Kidney capillary endothelial cell (primary cell): Measurements from ENCODE around the gene TOM1L2.

Experiments
- DNase-seq: peaks from one replicate; pipeline ENCODE4 v3.0.0-alpha.2; 2018; ENCODE audit warnings: low spot score

The TOM1L2 gene

GRCh38 chr17:17806035-17806434 lies 166.2 kb downstream of the TOM1L2 start:
- no peak for DNase-seq

GRCh38 chr17:17805575-17805974 lies 166.6 kb downstream of the TOM1L2 start:
- DNase-seq = no peak

DNA sequence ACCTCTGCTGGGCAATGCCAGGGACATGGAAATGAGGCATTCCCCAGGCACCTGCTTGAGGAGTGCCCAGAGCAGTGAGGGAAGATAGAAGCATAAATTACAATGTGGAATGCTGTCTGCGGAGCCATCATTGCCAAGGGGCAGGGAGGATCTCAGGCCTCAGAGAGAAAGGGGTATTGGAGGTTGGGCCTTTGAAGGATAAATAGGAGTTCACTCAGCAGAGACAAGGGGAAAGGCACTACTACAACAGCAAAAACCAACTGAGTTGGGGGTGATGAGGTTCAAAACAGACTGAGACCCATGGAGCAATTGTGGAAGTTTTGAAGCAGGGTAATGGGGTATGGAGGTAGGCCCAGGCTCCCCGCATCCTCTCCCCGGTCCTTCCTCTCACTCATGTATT lies 168.2 kb downstream of the TOM1L2 start:
- no peak for DNase-seq

DNA sequence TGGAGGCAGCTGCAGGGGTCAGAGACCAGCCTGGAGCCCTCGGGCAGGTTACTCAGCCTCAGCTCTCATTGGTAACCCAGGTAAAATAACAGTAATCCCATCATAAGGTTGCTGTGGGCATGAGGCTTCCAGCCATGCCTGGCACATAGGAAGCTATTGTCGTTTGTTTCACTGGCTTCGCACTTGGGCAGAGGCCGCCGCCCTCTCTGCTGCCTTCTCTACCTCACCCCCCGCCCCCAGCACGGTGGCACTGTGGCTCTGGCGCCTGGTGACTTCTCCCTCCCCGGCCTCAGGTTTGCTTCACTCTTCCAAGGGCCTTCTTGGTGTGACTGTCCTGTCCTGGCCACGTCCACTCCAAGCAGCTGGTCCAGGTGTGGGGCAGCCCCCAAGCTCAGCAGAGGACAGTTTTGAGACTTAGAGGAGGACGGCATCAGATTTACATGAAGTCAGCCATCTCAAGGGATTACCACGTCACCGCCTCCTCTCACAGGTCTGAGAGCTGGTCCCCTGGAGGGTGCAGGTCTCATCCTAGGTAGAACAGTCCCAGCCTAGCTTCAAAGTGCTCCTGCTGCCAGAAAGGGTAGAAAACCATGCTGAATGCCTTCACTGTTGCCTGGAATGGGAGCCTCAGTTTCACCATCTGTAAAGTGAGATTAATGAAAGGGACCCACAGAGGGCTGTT lies 170.3 kb downstream of the TOM1L2 start:
- DNase-seq = no peak

GRCh38 chr17:17800504-17801021 lies 171.6 kb downstream of the TOM1L2 start:
- DNase-seq = no peak

- DNase-seq = no peak
Observed at GRCh38 chr17:17798573-17799255, 173.5 kb downstream of the TOM1L2 start.

DNA sequence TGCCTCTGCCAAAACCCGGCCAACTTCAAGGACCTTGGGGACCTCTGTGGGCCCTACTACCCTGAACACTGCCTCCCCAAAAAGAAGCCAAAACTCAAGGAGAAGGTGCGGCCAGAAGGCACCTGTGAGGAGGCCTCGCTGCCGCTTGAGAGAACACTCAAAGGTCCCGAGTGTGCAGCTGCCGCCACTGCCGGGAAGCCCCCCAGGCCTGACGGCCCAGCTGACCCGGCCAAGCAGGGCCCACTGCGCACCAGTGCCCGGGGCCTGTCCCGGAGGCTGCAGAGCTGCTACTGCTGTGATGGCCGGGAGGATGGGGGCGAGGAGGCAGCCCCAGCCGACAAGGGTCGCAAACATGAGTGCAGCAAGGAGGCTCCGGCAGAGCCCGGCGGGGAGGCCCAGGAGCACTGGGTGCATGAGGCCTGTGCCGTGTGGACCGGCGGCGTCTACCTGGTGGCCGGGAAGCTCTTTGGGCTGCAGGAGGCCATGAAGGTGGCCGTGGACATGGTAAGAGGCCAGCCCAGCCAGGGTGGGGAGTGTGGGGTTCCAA lies 174.1 kb downstream of the TOM1L2 start:
- DNase-seq = no peak

- DNase-seq = no peak
Observed at GRCh38 chr17:17797119-17797809, 174.9 kb downstream of the TOM1L2 start.

DNA sequence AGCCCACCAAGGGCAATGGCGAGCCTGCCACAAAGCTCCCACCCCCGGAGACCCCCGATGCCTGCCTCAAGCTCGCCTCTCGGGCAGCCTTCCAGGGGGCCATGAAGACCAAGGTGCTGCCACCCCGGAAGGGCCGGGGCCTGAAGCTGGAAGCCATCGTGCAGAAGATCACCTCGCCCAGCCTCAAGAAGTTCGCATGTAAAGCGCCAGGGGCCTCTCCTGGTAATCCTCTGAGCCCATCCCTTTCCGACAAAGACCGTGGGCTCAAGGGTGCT lies 175.5 kb downstream of the TOM1L2 start:
- DNase-seq = no peak

DNA sequence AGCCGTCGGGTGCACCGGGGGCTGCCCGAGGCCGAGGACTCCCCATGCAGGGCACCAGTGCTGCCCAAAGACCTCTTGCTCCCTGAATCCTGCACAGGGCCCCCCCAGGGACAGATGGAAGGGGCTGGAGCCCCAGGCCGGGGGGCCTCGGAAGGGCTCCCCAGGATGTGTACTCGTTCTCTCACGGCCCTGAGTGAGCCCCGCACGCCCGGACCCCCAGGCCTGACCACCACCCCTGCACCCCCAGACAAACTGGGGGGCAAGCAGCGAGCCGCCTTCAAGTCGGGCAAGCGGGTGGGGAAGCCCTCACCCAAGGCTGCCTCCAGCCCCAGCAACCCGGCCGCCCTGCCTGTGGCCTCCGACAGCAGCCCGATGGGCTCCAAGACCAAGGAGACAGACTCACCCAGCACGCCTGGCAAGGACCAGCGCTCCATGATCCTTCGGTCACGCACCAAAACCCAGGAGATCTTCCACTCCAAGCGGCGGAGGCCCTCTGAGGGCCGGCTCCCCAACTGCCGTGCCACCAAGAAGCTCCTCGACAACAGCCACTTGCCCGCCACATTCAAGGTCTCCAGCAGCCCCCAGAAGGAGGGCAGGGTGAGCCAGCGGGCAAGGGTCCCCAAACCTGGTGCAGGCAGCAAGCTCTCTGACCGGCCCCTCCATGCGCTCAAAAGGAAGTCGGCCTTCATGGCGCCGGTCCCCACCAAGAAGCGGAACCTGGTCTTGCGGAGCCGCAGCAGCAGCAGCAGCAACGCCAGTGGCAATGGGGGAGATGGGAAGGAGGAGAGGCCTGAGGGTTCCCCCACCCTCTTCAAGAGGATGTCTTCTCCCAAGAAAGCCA lies 176.0 kb downstream of the TOM1L2 start:
- no peak for DNase-seq

- no peak for DNase-seq
Observed at GRCh38 chr17:17795296-17795695, 176.9 kb downstream of the TOM1L2 start.

- no peak for DNase-seq
Observed at GRCh38 chr17:17794382-17794781, 177.8 kb downstream of the TOM1L2 start.
